HG02852 (cell line): ENCODE measurements around the gene LPAR1.

ENCODE experiments used
- ATAC-seq: cut with Tn5 transposase; IDR thresholded peaks from one replicate; pipeline ENCODE4 v1.9.1; 2021; ENCODE audit warnings: mild to moderate bottlenecking, moderate library complexity; ENCODE audit not compliant: unreplicated experiment

Gene LPAR1

GRCh38 chr9:111039231-111039906 is 1.1 kb upstream of the LPAR1 start:
- ATAC-seq = no peak

- no peak for ATAC-seq
These were observed 451 bp downstream of the LPAR1 start for GRCh38 chr9:111037708-111038330.

- no peak for ATAC-seq
These were observed 938 bp downstream of the LPAR1 start for GRCh38 chr9:111037356-111037707.

- no peak for ATAC-seq
These were observed 1.3 kb downstream of the LPAR1 start for GRCh38 chr9:111036946-111037345.

- ATAC-seq = no peak
These were observed 1.9 kb downstream of the LPAR1 start for GRCh38 chr9:111036429-111036789.

GRCh38 chr9:111035543-111036428 is 2.5 kb downstream of the LPAR1 start:
- ATAC-seq = no peak

GRCh38 chr9:111034898-111035539 is 3.3 kb downstream of the LPAR1 start:
- no peak for ATAC-seq

- no peak for ATAC-seq
These were observed 3.9 kb downstream of the LPAR1 start for GRCh38 chr9:111034170-111034897.

- ATAC-seq = no peak
These were observed 7.8 kb downstream of the LPAR1 start for GRCh38 chr9:111030492-111030891.

GRCh38 chr9:111029260-111029659 is 9.0 kb downstream of the LPAR1 start:
- ATAC-seq = no peak

- no peak for ATAC-seq
These were observed 10.5 kb downstream of the LPAR1 start for GRCh38 chr9:111027798-111028197.

GRCh38 chr9:111023128-111023527 is 15.1 kb downstream of the LPAR1 start:
- no peak for ATAC-seq

- ATAC-seq = no peak
These were observed 17.7 kb downstream of the LPAR1 start for GRCh38 chr9:111020594-111020993.

- ATAC-seq = no peak
These were observed 21.7 kb downstream of the LPAR1 start for GRCh38 chr9:111016426-111017045.

GRCh38 chr9:111016016-111016415 is 22.3 kb downstream of the LPAR1 start:
- no peak for ATAC-seq

- ATAC-seq = no peak
These were observed 24.6 kb downstream of the LPAR1 start for GRCh38 chr9:111013707-111014106.

- no peak for ATAC-seq
These were observed 25.0 kb downstream of the LPAR1 start for GRCh38 chr9:111013250-111013649.

GRCh38 chr9:111008158-111009075 is 29.9 kb downstream of the LPAR1 start:
- no peak for ATAC-seq

GRCh38 chr9:111005746-111006470 is 32.4 kb downstream of the LPAR1 start:
- no peak for ATAC-seq
